ENCODE measurements around the gene APOE.

GRCh38 chr19:44925114-44925891 lies 19.7 kb downstream of the APOE start:
- TF ChIP-seq CTCF (IDR thresholded peaks at IDR 0.05) = no peak
- no peak for TF ChIP-seq POLR2AphosphoS5 (IDR thresholded peaks at IDR 0.05)
